ENCODE data around the gene CALCOCO1.

- no peak for TF ChIP-seq CTCF (IDR thresholded peaks at IDR 0.05; ENCODE audit: poor library complexity)
- TF ChIP-seq EZH2 (IDR thresholded peaks at IDR 0.05; ENCODE audit: borderline replicate concordance): no peak
Measured at GRCh38 chr12:53684654-53685220, 42.5 kb downstream of the CALCOCO1 start.

Data from hepatocyte (in vitro differentiated cells).